ENCODE data around the gene CENPA. TPM values are rescaled to one million over a fixed set of nuclear protein-coding genes. Genes with fewer than 3 reads are reported as not detected.

CENPA gene
- total RNA-seq, 1 donor from 2014 or later = 3.9 TPM

- Mint-ChIP-seq H3K4me1 (ENCODE audit: unreplicated experiment) (peaks cover 3% of the 10 kb centered on the region), H3K36me3 (ENCODE audit: low read depth, unreplicated experiment) (no peaks in the 10 kb centered on the region), H3K27me3 (ENCODE audit: unreplicated experiment) (peaks cover 5% of the 10 kb centered on the region), H3K27ac (ENCODE audit: unreplicated experiment) (no peak overlapping the region), H3K9me3 (ENCODE audit: unreplicated experiment) (no peaks in the 10 kb centered on the region), H3K4me3 (ENCODE audit: unreplicated experiment) (no peak overlapping the region)
- no peak for DNase-seq (ENCODE audit: low spot score)
- TF ChIP-seq CTCF (IDR thresholded peaks at IDR 0.05; ENCODE audit: unreplicated experiment) = no peak
Observed at GRCh38 chr2:26740890-26741302, 45.0 kb upstream of the CENPA start.

- Mint-ChIP-seq H3K9me3 (ENCODE audit: unreplicated experiment) (no peaks in the 10 kb centered on the region), H3K27ac (ENCODE audit: unreplicated experiment) (no peak overlapping the region), H3K36me3 (ENCODE audit: low read depth, unreplicated experiment) (no peaks in the 10 kb centered on the region), H3K4me3 (ENCODE audit: unreplicated experiment) (no peak overlapping the region), H3K4me1 (ENCODE audit: unreplicated experiment) (peaks cover 1% of the 10 kb centered on the region), H3K27me3 (ENCODE audit: unreplicated experiment) (peaks cover 9% of the 10 kb centered on the region)
- DNase-seq (ENCODE audit: low spot score) = no peak
- TF ChIP-seq CTCF (IDR thresholded peaks at IDR 0.05; ENCODE audit: unreplicated experiment) = no peak
Observed at GRCh38 chr2:26742048-26742770, 43.6 kb upstream of the CENPA start.

- no peaks in the 10 kb centered on the region for H3K36me3 Mint-ChIP-seq (ENCODE audit: low read depth, unreplicated experiment)
- H3K27me3 Mint-ChIP-seq (ENCODE audit: unreplicated experiment) = peaks cover 9% of the 10 kb centered on the region
- H3K4me3 Mint-ChIP-seq (ENCODE audit: unreplicated experiment) = no peak overlapping the region
- no peaks in the 10 kb centered on the region for H3K4me1 Mint-ChIP-seq (ENCODE audit: unreplicated experiment)
- TF ChIP-seq CTCF (IDR thresholded peaks at IDR 0.05; ENCODE audit: unreplicated experiment) = no peak
- H3K9me3 Mint-ChIP-seq (ENCODE audit: unreplicated experiment) = no peaks in the 10 kb centered on the region
- no peak for DNase-seq (ENCODE audit: low spot score)
- no peak overlapping the region for H3K27ac Mint-ChIP-seq (ENCODE audit: unreplicated experiment)
Observed at GRCh38 chr2:26743852-26744251, 42.0 kb upstream of the CENPA start.

GRCh38 chr2:26744953-26745352 is 40.9 kb upstream of the CENPA start:
- H3K27me3 Mint-ChIP-seq (ENCODE audit: unreplicated experiment) = peaks cover 9% of the 10 kb centered on the region
- no peaks in the 10 kb centered on the region for H3K9me3 Mint-ChIP-seq (ENCODE audit: unreplicated experiment)
- no peak overlapping the region for H3K27ac Mint-ChIP-seq (ENCODE audit: unreplicated experiment)
- no peak overlapping the region for H3K4me3 Mint-ChIP-seq (ENCODE audit: unreplicated experiment)
- TF ChIP-seq CTCF (IDR thresholded peaks at IDR 0.05; ENCODE audit: unreplicated experiment) = no peak
- H3K36me3 Mint-ChIP-seq (ENCODE audit: low read depth, unreplicated experiment) = no peaks in the 10 kb centered on the region
- DNase-seq (ENCODE audit: low spot score) = no peak
- H3K4me1 Mint-ChIP-seq (ENCODE audit: unreplicated experiment) = peaks cover 2% of the 10 kb centered on the region

- Mint-ChIP-seq H3K4me3 (ENCODE audit: unreplicated experiment) (no peak overlapping the region), H3K9me3 (ENCODE audit: unreplicated experiment) (no peaks in the 10 kb centered on the region), H3K27me3 (ENCODE audit: unreplicated experiment) (peaks cover 9% of the 10 kb centered on the region), H3K36me3 (ENCODE audit: low read depth, unreplicated experiment) (no peaks in the 10 kb centered on the region), H3K4me1 (ENCODE audit: unreplicated experiment) (peaks cover 10% of the 10 kb centered on the region), H3K27ac (ENCODE audit: unreplicated experiment) (no peak overlapping the region)
- DNase-seq (ENCODE audit: low spot score) = peak; percentile 87
- TF ChIP-seq CTCF (IDR thresholded peaks at IDR 0.05; ENCODE audit: unreplicated experiment) = peak; percentile 85
Observed at GRCh38 chr2:26745609-26746327, 40.1 kb upstream of the CENPA start.

Measured in endothelial cell (in vitro differentiated cells).